ENCODE data around the gene CRK. TPM values are rescaled to one million over a fixed set of nuclear protein-coding genes. Genes with fewer than 3 reads are reported as not detected.
A peak's percentile ranks its signal among the peaks of the same experiment; 100 is the strongest.

Gene CRK
- total RNA-seq, 1 donor from 2014 or later: 84.9 TPM

DNA sequence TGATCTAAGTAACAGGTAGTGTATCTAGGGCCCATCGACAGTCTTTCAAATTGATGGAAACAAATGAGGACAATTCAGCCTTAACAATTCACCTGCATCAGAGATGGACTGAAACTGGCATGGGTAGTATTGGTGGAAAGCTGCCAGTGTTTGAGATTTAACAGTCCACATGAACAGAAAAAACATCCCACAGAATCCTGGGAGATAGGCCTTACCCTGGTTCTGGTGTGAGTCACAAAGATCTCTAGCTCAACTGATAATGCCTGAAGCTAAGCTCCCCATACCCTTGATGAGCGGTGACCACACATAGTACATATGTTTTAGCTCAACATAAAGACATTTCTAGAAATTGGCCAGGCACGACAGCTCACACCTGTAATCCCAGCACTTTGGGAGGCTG is 21.9 kb downstream of the CRK start:
- H3K4me3 ChIP-seq (ENCODE audit: low read depth, low read length): no peak overlapping the region
- H3K36me3 ChIP-seq (ENCODE audit: control insufficient read depth, insufficient read depth, low read length): peaks cover 4% of the 10 kb centered on the region
- no peak for DNase-seq (ENCODE audit: low read depth)
- H3K27me3 ChIP-seq (ENCODE audit: control insufficient read depth, insufficient read depth, low read length): no peaks in the 10 kb centered on the region
- TF ChIP-seq, protein P1, sequence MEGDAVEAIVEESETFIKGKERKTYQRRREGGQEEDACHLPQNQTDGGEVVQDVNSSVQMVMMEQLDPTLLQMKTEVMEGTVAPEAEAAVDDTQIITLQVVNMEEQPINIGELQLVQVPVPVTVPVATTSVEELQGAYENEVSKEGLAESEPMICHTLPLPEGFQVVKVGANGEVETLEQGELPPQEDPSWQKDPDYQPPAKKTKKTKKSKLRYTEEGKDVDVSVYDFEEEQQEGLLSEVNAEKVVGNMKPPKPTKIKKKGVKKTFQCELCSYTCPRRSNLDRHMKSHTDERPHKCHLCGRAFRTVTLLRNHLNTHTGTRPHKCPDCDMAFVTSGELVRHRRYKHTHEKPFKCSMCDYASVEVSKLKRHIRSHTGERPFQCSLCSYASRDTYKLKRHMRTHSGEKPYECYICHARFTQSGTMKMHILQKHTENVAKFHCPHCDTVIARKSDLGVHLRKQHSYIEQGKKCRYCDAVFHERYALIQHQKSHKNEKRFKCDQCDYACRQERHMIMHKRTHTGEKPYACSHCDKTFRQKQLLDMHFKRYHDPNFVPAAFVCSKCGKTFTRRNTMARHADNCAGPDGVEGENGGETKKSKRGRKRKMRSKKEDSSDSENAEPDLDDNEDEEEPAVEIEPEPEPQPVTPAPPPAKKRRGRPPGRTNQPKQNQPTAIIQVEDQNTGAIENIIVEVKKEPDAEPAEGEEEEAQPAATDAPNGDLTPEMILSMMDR (IDR thresholded peaks at IDR 0.05; ENCODE audit: insufficient read depth, low read length, poor library complexity, severe bottlenecking): no peak

DNA sequence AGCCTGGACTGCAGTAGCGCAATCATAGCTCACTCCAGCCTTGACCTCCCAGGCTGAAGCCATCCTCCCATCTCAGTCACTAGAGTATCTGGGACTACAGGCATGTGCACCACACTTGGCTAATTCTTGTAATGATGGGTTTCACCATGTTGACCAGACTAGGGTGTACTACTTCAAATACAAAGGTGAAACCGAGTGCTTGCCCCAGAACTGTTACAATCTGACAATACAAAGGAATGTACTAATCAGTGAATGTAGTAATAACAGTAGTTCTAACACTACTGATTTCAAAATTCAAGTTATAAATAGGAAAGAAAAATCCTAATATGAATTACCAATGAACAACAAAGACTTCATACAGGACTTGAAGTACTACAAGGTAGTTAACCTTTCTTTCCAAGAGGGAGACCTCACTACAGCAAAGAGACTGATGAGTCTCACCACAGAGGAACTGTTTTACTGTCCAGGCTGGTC is 24.4 kb downstream of the CRK start:
- TF ChIP-seq, protein P1 (IDR thresholded peaks at IDR 0.05; ENCODE audit: insufficient read depth, low read length, poor library complexity, severe bottlenecking): no peak
- Histone ChIP-seq H3K4me3 (ENCODE audit: low read depth, low read length) (no peak overlapping the region), H3K36me3 (ENCODE audit: control insufficient read depth, insufficient read depth, low read length) (peaks cover 4% of the 10 kb centered on the region), H3K27me3 (ENCODE audit: control insufficient read depth, insufficient read depth, low read length) (no peaks in the 10 kb centered on the region)
- DNase-seq (ENCODE audit: low read depth): no peak

DNA sequence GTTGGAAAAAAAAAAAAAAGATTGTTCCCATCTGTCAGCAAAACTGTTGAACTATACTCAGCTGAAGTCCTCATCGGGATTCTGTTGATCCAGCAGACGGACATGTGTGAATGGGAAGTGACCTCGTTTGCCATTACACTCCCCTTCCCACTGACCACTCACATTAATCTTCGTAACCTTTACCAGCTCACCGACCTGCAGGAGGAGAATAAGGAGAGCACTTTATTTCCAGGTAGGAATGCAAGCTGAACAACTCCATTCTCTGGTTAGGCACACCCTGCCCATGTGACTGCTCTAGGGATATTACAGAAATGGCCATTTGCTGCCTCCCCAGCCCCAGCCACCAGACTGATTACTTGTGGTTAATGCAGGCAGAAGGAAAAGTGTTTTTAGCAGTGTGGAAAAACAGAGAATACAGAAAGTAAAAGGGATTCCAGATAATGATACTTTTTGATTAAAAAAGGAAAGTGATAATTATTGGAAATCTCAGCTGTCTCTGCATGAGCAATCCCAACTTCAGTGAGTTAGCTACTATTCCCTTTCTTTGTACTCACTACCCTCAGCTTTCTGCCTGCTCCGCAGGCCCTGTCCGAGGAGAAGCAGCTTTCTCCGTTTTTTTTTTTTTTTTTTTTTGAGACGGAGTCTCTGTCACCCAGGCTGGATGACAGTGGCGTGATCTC is 32.4 kb downstream of the CRK start:
- no peak overlapping the region for H3K4me3 ChIP-seq (ENCODE audit: low read depth, low read length)
- DNase-seq (ENCODE audit: low read depth): no peak
- TF ChIP-seq, protein P1 (IDR thresholded peaks at IDR 0.05; ENCODE audit: insufficient read depth, low read length, poor library complexity, severe bottlenecking): no peak
- H3K27me3 ChIP-seq (ENCODE audit: control insufficient read depth, insufficient read depth, low read length): no peaks in the 10 kb centered on the region
- H3K36me3 ChIP-seq (ENCODE audit: control insufficient read depth, insufficient read depth, low read length): no peaks in the 10 kb centered on the region

DNA sequence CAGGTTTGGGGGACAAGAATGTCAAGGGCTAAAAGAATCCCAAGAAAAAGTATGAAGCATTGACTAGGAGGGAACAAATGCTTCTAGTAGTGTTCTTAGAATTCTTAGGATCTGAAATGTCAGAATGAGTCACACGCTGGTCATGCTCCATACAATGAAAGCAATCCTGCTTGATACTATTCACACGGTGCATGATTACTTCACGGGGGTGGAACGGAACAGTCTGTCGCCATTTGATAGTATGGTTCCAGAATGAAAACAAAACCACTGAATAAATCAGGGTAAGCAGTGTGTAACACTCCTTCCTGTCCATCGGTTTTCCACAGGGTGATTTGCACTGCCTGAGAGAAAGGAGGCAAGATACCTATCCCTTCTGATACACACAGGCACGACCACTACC is 33.1 kb downstream of the CRK start:
- DNase-seq (ENCODE audit: low read depth): peak; percentile 95
- H3K4me3 ChIP-seq (ENCODE audit: low read depth, low read length): no peak overlapping the region
- TF ChIP-seq, protein P1 (IDR thresholded peaks at IDR 0.05; ENCODE audit: insufficient read depth, low read length, poor library complexity, severe bottlenecking): no peak

DNA sequence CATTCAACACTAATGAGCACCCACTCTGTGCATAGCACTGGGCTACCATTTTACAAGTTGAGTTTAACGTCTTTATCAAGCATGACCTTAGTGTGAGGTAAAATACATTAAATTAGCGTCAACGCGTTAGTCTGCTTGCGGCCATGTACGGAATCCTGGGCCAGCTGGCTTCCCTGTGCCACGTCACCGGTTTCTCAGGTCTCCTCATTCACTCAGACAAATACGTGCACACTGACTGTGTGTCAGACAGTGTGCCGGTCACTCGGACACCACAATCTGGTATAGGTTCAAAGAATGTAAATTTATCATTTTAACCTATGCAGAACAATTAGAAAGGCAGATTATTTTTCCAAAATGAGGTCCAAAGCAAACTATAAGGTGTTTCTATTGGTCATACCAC is 34.6 kb downstream of the CRK start:
- no peaks in the 10 kb centered on the region for H3K36me3 ChIP-seq (ENCODE audit: control insufficient read depth, insufficient read depth, low read length)
- H3K27me3 ChIP-seq (ENCODE audit: control insufficient read depth, insufficient read depth, low read length): no peaks in the 10 kb centered on the region
- TF ChIP-seq, protein P1 (IDR thresholded peaks at IDR 0.05; ENCODE audit: insufficient read depth, low read length, poor library complexity, severe bottlenecking): no peak
- H3K4me3 ChIP-seq (ENCODE audit: low read depth, low read length): no peak overlapping the region
- DNase-seq (ENCODE audit: low read depth): no peak

More for the DNA sequence above, 33.1 kb downstream of the CRK start:
- no peaks in the 10 kb centered on the region for H3K36me3 ChIP-seq (ENCODE audit: control insufficient read depth, insufficient read depth, low read length)
- no peaks in the 10 kb centered on the region for H3K27me3 ChIP-seq (ENCODE audit: control insufficient read depth, insufficient read depth, low read length)

DNA sequence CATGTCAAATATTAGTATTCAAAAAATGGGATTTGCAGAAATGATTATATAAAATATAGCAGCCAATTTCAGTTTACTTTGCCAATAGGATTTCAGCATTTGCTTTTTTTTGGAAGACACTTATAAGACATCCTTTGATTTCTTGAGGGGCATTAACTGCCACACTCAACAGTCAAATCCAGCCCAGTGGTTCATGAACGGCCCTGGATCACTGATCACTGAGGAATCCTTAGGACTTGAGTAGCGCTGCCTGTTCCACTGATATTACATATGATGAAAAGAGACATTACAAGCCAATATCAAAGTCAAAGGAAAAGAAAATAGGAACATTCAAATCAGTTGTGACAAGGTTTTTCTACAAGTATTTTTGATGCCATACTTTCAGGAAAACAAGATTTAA is 35.1 kb downstream of the CRK start:
- no peak overlapping the region for H3K4me3 ChIP-seq (ENCODE audit: low read depth, low read length)
- no peaks in the 10 kb centered on the region for H3K36me3 ChIP-seq (ENCODE audit: control insufficient read depth, insufficient read depth, low read length)
- no peaks in the 10 kb centered on the region for H3K27me3 ChIP-seq (ENCODE audit: control insufficient read depth, insufficient read depth, low read length)
- DNase-seq (ENCODE audit: low read depth): no peak
- TF ChIP-seq, protein P1 (IDR thresholded peaks at IDR 0.05; ENCODE audit: insufficient read depth, low read length, poor library complexity, severe bottlenecking): no peak

All from kidney epithelial cell (primary cell).